ENCODE measurements around the gene ST6GALNAC3.

Gene ST6GALNAC3

DNA sequence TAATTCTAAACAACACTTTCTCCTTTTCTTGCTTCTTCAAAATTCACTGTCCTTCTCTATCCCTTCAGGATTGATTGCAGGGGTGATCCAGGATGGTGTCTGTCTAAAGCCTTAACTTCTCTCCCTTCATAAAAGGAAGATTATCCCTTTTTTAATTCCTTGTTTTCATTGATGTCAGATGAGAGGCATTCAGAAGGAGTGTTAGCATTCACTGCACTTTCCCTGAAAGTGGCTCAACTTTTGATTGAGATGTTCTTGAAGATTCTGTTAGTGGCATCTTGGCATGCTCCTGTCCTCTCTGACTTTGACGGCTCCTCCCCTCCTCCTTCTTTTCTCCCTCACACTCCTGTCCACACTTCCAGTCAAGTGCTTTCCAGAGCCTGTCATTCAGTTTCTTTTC lies 71.6 kb downstream of the ST6GALNAC3 start:
- no peak for DNase-seq

DNA sequence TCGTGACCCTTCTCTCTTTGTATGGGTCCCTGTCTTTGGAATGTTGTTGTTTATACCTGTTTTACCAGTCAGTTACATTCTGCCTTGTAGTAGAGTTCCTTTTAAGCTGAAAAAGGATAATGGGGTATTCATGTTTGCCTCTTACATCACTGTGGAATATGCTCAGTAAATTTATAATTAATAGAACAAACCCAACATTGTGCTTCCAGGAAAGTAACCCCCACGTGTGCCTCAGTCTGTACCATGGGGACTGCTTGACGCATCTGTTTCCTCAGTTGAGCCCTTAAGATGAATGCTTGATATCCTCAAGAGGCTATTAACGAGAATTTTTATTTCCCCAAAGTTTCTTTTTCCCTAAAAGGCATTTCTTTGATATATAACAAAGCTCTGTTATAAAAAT lies 73.4 kb downstream of the ST6GALNAC3 start:
- DNase-seq = no peak

DNA sequence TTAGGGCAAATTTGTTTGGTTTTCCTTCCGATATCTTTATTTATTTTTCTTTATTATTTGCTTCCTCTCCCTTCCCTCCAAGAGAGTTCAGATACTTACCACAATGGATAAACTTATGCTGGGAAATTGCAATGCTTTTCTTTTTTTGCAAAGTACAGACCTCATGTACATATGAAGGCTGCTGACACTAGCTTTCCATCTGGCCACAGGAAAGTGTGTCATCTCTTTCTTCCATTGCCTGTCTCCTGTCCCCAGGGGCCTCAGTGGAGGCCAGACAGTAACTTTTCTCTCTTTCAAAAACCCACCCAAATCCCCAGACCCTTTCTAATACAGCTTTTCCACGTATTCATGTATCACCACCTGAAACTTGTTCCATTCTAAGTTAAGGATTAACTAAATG lies 73.9 kb downstream of the ST6GALNAC3 start:
- no peak for DNase-seq

DNA sequence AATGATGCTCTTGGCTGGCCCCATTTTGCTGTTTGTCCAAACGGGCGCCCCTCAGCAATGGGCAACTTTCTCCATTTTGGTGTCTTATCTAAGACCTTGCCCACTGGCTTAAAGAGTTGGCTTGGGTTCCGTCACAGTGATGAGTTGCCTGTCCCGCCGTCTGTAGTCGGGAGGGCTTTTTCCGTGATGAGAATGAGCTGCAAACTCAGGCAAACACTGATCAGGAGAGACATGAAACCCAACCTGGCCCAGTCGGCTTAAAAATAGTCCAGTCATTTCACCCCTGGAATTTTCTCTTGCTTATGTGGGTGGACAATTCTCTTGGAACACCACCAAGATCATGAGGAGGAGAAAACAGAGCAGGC lies 79.3 kb downstream of the ST6GALNAC3 start:
- no peak for DNase-seq

DNA sequence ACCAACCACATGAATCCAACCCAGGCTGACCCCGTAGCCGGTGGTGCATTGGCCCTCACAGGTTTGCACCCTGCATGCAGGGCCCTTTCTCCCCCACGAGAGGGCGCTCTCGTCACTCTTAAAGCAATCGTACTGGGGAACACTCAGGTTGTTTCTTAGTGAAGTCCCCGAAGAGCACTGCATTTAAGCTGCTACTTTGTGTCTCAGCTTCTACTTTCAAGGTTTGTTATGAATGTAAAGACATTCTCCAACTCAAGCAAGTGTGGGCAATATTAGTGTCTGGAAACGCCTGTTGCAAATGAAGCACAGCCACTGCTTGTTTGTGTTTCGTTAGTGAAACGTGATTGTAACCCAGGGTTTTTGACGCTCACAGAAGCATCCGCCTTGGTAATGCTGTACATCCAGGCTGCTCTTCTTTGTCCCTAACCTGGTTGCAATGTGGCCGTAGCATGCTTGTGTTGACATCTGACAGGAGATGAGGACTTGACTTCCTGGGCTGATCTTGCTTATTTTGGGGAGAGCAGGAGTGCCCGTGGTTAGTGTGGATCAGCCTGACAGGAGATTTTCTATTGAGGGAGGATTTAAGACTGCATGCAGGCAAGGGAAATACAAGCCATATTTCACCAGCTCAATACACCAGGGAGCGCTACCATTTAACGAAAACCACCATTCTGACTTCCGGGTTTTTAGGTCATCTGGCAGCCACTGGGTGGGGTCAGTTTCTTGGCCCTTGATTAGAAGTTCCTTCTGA lies 79.8 kb downstream of the ST6GALNAC3 start:
- DNase-seq = peak; percentile 77 to 82

DNA sequence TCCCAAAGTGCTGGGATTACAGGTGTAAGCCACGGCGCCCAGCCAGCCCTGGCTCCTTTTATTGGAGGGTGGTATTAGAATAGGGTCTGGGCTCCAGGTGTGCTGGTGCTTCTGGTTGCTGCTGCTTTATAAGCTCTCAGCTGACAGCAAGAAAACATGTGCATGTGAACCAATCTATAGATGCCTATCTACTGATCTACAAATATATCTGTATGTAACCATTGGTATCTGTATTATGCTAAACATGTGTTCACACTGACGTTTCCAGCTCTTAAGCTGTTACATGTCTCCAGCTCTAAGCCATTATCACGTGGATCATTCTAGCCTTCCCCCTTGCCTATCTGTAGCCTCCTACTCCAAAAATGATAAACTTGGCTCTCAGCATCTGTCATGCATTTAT lies 82.4 kb downstream of the ST6GALNAC3 start:
- no peak for DNase-seq

DNA sequence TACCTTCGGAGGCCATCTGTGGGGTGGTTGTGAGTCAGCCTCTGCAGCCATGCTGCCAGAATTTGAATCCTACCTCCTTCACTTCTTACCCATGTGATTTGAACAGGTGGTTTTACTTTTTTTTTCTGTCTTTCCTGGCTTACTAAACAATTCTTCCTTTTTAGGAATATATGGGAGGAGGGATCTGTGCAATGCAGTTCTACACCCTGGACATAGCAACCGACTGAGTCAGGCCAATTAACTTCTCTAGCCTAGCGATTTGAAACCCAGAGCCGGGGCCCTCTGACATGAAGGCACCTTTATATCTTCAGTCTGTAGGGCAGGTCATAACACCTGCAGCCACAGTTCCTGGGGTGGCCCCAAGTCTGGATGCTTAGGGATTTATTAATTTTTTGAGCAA lies 83.6 kb downstream of the ST6GALNAC3 start:
- DNase-seq = no peak

DNA sequence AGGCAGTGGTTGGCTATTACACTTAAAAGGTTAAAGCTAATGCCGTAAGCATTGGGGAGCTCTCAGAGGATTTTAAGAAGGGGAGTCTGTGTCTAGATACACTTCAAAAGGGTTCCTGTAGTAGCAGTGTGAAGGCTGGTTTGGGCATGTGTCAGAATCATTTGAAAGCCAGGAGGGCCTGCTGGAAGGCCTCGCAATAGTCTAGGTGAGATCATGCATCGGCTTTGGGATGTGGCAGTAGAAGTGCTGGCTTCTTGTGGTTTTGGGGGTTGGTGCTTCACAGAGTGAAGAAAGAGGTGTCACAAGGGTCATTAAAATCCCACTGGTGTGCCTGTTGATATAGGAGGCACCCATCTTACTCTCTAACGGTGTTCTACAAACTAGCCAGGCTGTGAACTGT lies 85.7 kb downstream of the ST6GALNAC3 start:
- no peak for DNase-seq

DNA sequence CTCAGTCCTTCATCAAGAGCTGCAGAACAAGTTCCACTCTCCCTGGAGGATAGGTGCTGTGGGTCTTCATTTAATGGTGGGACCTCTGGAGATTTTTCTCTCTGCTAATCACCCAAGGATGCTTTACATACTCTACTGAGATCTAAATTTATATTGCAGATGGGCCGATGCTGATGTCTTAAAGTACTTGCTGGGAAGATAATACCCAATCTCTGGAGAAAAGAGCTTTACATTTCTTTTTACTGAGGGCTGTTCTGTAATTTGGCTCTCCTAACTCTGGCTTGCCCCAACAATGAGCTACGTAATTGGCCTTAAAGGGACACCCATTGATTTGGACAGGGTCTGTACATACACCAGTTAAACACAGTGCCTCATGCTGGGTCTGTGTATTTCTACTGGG lies 86.9 kb downstream of the ST6GALNAC3 start:
- DNase-seq = no peak

DNA sequence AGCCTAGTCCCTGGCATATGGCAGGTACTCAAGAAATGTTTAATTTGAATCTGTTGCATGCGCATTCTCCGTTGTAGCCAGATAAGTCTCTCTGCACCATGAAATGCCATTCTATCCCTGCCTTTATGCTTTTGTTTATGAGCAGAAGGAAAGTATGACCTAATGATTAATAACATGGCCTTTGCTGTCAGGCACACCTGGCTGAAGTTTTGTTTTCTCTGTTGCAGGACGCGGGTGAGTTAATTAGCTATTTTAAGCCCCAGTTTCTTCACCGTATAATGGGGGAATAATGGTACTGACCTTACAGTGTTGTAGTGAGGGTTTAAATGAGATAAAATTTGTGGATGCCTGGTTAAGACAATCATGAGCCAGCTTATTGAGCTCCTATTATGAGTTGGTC lies 87.7 kb downstream of the ST6GALNAC3 start:
- no peak for DNase-seq

DNA sequence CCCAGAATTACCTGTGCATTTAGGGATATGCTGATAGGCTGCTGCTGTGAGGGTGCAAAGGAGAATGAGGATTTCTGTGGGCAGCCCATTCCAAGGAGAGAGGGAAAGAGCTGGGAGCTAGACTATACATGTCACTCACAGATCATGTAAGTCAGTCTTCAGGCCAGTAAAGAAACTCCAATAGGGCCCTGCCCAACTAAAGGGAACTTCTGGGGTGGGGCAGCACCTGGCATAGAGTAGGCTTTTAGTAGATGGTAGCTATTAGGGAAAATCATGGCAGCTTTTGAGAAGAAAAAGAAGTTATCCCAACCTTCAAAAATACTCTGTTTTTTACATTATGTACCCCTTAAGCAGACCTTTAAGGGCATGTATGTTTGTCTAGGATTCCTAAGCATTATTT lies 89.6 kb downstream of the ST6GALNAC3 start:
- DNase-seq = no peak

DNA sequence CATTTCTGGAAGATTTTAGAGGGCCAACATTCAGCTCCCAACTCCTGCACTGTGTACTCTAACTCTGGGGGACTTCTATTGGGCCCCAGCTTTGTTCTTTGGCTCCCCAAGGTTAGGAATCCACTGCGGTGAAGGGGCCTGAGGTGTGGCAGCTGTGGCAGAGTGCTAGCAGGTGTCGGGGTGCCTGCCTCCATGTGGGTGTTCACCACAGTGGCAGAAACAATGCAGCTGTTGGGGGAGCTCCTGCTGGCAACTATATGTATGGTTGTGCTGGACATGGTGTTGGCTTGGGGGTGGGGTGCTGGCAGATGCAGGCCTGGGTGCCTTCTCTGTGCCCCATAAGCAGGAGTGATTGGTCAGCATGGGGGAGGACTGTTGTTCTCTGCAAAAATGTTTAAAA lies 95.5 kb downstream of the ST6GALNAC3 start:
- DNase-seq = peak in 1 of 2 donors; percentile 4

DNA sequence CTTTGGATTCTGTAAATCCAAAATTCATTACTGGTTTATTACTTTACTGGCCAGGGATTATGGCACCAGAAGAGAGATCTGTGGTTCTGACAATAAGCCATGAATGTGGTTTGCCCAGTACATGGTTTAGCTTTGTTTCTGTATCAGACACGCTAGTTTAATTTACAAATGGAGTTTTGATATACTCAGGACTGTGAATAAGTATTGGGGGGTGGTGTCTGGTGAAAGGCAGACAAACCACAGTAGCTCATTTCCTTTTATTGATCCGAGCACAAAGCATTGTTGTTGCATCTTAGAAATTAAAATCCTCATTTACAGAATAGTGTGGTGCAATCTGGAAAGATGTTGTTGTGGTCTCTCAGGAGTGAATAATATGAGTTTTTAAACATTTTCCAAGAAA lies 96.0 kb downstream of the ST6GALNAC3 start:
- DNase-seq = no peak

DNA sequence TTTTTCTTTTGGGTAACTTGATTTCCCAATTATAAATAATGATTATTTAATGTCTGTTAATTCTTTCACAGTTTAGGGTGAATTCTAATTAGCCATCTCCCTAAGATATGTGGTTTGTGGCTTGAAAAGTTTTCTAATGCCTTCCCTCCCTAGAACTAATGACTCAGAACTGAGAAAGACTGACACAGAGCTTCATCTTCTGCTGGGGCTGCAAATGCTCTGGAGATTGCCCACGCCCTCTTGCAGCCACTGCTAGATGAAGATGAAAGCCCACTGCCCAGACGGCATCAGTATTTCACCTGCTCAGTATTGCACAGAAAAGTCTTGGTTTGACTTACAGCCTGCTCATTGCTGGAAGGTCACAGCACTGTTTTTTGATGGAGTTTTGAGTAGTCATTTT lies 101.5 kb downstream of the ST6GALNAC3 start:
- no peak for DNase-seq

DNA sequence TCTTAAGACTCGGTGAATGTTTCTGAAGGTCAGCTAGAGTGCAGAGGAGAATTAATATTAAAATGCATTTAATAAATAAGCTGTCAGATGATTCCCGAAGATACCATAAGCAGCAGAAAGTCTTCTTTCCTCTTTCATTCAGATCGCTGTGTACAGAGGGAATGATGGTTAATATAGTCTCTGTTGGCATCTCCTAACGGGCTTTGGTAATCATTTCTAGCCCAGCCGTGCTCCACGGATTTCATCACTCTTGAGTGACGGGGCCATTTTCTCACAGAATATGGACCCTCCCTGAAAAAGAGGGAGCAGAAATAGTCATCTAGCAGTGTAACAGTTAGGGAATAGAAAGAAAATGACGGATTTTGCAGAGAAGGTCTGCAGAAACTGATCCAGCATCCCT lies 103.1 kb downstream of the ST6GALNAC3 start:
- DNase-seq = no peak

DNA sequence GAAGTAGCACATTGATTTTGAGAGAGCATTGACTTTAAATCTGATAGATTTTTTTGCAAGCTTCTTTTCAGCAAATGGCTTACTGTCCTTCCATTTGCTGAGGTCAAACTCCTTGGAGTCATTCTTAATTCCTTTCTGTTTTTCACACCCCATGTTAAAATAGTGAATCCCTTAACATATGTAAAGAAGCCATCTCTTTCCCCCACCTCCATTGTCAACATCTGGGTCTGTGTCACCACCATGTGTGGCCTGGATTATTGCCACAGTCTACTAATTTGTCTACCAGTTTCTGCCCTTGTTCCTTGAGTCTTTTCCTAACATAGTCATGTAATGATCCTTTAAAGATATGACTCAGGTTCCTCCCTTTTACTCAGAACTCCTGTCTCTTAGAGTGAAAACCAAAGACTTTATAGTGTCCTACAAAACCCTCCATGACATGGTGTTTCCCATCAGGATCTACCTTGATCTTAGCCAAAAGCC lies 104.7 kb downstream of the ST6GALNAC3 start:
- DNase-seq = no peak

DNA sequence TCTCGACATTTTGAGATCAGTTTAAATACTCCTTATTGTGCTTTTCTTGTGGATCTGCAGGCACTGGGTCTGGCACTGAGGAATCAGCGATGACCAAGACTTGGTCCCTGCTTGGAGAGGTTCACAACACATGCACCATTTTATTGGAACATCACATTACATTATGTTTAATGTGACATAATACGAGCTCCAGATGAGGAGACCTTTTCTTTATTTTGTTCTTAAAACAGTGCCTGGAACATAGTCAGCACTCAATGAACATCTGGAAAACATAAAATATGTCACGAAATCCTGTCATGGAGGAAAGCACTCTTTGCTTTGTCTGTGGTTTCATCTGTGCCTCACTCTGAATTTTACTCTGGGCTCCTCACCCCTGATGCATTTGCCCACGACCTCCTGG lies 110.7 kb downstream of the ST6GALNAC3 start:
- no peak for DNase-seq

DNA sequence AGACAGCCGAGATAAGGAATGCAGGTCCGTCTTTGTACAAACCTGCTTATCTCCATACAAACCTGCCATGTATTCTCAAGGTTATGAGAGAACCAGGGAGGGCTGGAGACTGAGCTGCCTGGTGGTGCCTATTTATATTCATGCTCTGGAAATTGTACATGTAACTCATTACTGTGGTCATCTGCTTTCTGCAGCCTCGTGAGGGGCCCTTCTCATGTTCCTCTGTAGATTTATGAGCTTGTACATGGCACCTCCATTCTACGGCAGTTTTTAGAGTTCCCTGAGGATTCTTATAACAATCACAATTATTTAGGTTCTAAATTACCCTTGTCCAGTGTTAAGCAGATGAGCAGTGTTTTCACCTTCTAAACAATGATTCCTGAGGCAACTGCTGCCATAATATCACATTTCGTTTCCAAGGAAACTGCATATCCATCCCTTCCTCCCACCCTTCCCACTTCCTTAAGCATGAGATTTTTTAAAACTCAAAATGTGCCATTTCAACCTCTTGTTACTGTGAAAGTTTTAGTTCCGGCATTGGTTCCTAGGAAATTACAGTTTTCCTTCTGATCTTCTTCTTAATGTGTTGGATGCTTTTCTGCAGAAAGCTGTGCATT lies 112.1 kb downstream of the ST6GALNAC3 start:
- DNase-seq = no peak

DNA sequence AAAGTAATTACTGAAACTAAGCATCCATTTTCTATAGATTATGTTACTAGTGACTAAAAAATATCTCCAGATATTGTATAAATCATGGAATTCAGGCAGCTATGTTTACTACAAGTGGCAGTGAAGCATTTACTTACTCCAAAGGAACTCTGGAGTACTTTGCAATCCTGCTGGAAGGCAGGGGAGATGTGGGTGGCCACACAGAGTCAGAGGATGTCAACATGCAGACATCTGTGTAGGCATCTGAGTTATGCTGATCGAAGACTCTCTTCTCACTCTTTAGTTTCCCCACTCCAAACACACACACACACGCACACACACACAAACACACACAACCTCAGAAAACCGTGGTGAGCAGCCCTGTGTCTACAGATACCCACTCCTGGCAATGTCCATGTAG lies 112.9 kb downstream of the ST6GALNAC3 start:
- DNase-seq = no peak

DNA sequence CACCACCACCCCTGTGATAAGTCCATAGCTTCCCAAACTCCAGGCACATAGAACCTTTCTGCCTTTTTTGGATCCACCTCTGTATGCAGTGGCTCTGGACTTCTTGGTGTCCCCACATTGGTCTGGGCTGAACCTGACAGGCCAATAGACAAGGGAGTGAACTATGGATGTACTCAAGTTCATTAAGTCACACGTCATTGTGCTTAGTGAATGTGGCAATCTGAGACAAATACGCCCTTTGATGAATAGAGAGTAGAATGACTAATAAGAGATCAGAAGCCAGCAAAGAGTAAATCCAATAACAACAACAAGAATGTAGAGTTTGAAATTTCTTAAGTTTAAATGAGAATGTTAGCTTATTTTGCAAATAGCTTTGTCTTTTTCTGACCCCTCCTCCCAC lies 114.8 kb downstream of the ST6GALNAC3 start:
- DNase-seq = no peak

DNA sequence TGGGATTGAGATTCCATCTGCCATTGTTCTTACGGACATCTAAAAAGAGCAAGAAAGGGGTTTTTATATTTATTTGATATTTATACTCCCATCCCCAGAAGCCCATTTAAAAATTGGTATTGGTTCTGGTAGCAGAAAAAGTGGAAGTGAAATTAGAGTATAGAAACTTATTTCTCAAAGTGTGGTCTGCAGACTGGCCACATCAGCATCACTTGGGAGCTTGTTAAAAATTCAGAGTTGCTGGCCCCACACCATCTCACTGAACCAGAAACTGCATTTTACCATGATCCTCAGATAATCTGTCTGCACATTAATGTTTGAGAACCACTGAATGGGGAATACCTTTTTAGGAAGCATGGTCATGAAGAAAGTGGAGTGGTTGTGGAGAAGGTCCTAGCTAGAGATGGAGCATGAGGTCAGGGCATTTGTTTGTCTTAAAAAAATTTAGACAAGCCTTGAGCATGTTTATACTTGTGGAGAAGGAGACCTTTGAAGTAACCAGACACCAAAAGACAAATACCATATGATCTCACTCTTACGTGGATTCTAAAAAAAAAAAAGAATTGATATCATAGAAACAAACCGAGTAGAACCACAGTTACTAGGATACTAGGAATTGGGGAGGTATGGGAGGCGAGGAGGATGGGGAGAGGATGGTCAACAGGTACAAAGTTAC lies 116.3 kb downstream of the ST6GALNAC3 start:
- DNase-seq = no peak

DNA sequence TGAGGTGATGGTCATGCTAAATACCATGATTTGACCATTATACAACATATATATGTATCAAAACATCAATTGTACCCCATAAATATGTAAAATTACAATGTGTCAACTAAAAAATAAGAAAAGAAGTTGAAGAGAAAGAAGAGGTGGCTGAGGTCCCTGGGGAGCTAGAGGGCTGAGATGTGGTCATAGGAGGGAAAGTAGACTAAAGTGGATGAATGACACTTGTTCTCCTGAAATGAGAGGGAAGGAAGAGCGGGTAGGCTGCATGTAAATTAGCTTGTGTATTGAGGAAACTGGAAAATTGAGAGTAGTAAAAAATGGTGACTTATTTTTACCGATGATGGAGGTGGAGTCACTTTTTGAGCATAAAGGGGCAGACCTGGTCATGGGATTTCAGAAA lies 117.0 kb downstream of the ST6GALNAC3 start:
- no peak for DNase-seq

DNA sequence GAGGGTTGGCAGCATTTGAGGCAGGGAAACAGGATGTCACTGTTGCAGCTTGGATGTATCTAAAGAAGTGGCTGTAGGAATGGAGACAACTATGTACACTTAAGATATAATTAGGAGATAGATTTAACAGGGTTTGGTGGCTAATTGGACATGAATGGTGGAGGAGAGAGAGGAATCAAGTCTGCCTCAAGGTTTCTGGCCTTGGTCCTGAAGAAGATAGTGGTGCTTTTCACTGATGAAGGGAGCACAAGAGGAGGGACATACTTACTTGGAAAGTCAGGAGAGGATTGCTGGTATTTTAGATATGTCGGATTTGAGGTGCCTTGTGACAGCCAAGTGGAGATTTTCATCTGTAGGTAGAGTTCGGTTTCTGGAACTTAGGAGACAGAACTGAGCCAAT lies 123.9 kb downstream of the ST6GALNAC3 start:
- DNase-seq = no peak

DNA sequence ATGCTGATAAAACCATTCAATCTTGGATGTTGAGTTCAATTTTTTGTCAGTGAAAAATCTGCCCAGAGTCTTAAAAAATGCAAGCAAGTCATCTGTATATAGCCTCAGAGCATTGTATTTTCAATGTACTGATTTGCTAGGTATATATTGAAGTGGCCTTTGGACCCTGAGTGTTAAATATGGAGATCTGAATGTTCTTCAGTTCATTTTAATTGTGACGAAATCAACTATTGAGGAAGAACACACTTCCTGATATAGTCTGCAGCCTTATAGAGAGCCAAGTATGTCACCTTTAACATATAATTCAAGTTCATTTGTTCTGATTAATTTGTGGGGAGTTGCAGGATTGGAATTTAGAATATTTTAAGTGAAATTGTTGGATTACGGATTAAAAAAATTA lies 128.1 kb downstream of the ST6GALNAC3 start:
- DNase-seq = no peak

Data from CD4-positive, alpha-beta T cell treated with Interleukin-1 beta for 1 hour (primary cell).